HCT116 (cell line): ENCODE measurements around the gene PAQR3.
"Not testable (repeated sequence)": the region's sequence is repeated elsewhere in the genome, so short reads cannot be mapped to it uniquely, and the experiment has no call there.

Experiments used
- CTCF ChIP-seq, 3 experiments: fragments of 200-600 bp in 1 of 3; sonication (generic) in 1 of 3; IDR thresholded peaks in 2 of 3; conservative IDR thresholded peaks in 1 of 3; 2 replicates each; pipeline ENCODE4 v1.5.1; 2012 to 2017; ENCODE audit warnings: low read depth in 2 of 3, low read length in 2 of 3, antibody characterized with exemption in 1 of 3, borderline replicate concordance in 1 of 3, control low read depth in 1 of 3, mild to moderate bottlenecking in 1 of 3, mixed read lengths in 1 of 3, mixed run types in 1 of 3, moderate library complexity in 1 of 3; ENCODE audit not compliant: insufficient read depth in 1 of 3
- POLR2A ChIP-seq: IDR thresholded peaks from 2 replicates; pipeline ENCODE4 v1.7.0; 2011; ENCODE audit warnings: borderline replicate concordance; ENCODE audit not compliant: insufficient read depth, insufficient read length; ENCODE audit errors: extremely low read depth
- SP1 ChIP-seq: IDR thresholded peaks from 2 replicates; pipeline ENCODE4 v1.6.1; 2012; ENCODE audit warnings: low read depth
- ZFX ChIP-seq: fragments of 450-650 bp; IDR thresholded peaks from 2 replicates; pipeline ENCODE4 v1.6.1; 2017

DNA sequence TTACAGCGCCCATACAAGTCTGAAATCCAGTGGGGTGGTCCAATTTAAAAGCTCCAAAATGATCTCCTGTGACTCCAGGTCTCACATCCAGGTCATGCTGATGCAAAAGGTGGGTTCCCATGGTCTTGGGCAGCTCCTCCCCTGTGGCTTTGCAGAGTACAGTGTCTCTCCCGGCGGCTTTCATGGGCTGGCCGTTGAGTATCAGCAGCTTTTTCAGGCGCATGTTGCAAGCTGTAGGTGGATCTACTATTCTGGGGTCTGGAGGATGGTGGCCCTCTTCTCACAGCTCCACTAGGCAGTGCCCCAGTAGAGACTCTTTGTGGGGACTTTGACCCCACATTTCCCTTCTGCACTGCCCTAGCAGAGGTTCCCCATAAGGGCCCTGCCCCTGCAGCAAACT lies 70.5 kb downstream of the PAQR3 start:
- TF ChIP-seq POLR2A; CTCF (IDR thresholded peaks at IDR 0.05 in 2 of 3, conservative IDR thresholded peaks at IDR 0.05 in 1 of 3; ENCODE audit: borderline replicate concordance in 1 of 3, insufficient read depth in 1 of 3, low read depth in 2 of 3, low read length in 2 of 3); SP1; ZFX: not testable (repeated sequence)
